Mesothelial cell of epicardium (in vitro differentiated cells): Measurements from ENCODE around the gene PPIF. TPM values are rescaled to one million over a fixed set of nuclear protein-coding genes. Genes with fewer than 3 reads are reported as not detected.

Source experiments
- DNase-seq, 2 experiments: peaks; one replicate each; pipeline ENCODE4 v3.0.0; 2021; ENCODE audit warnings: low spot score in 2 of 2; ENCODE audit not compliant: unreplicated experiment in 2 of 2
- H3K27ac Mint-ChIP-seq: 2 replicates; pipeline ENCODE4 v1.8.0; 2021; ENCODE audit warnings: mixed read lengths
- H3K27me3 Mint-ChIP-seq: 2 replicates; pipeline ENCODE4 v1.8.0; 2021; ENCODE audit warnings: low read depth, mixed read lengths
- H3K36me3 Mint-ChIP-seq: 2 replicates; pipeline ENCODE4 v1.8.0; 2021; ENCODE audit warnings: mixed read lengths
- H3K4me1 Mint-ChIP-seq: 2 replicates; pipeline ENCODE4 v1.8.0; 2021; ENCODE audit warnings: mixed read lengths
- H3K4me3 Mint-ChIP-seq: 2 replicates; pipeline ENCODE4 v1.8.0; 2021; ENCODE audit warnings: mild to moderate bottlenecking, moderate library complexity, mixed read lengths
- H3K9me3 Mint-ChIP-seq: 2 replicates; pipeline ENCODE4 v1.8.0; 2021; ENCODE audit warnings: mixed read lengths
- total RNA-seq: library from RNA; stranded (reverse); gene quantifications from 3 replicates; pipeline ENCODE4 v1.2.1, GENCODE V29; 2021
- TF ChIP-seq, protein P1 (sequence below): fragments of 200-600 bp; sonication (generic); IDR thresholded peaks from one replicate; pipeline ENCODE4 v1.5.0; 2021; ENCODE audit warnings: antibody characterized with exemption; ENCODE audit not compliant: unreplicated experiment

The PPIF gene
- total RNA-seq, 1 donor from 2014 or later: 35.1 TPM

DNA sequence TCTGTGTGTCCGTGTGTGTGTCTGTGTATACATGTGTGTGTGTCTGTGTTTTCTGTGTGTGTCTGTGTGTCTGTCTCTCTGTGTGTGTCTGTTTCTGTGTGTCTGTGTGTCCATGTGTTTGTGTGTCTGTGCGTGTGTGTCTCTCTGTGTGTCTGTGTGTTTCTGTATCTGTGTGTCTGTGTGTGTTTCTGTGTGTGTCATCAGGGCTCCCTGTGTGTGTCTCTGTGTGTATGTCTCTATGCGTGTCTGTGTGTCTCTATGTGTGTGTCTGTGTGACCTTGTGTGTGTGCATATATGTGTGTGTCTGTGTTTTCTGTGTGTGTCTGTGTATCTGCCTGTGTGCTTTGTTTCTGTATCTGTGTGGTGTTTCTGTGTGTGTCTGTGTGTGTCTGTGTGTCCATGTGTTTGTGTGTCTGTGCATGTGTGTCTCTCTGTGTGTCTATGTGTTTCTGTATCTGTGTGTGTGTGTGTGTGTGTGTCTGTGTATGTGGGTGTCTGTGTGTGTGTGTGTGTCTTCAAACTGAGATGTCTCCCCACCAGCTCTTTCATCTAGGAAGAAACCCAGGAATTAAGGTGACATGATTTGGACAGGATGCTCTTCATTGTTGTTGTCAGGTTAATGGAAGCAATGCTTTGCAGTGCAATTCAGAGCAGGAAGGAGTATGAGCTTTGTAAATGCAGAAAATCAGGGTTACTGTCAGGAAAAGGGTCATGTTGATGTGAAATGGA is 20.7 kb upstream of the PPIF start:
- Mint-ChIP-seq H3K9me3 (no peaks in the 10 kb centered on the region), H3K4me1 (peaks cover 12% of the 10 kb centered on the region), H3K27ac (no peak overlapping the region), H3K4me3 (no peak overlapping the region), H3K27me3 (no peaks in the 10 kb centered on the region), H3K36me3 (no peaks in the 10 kb centered on the region)
- TF ChIP-seq, protein P1, sequence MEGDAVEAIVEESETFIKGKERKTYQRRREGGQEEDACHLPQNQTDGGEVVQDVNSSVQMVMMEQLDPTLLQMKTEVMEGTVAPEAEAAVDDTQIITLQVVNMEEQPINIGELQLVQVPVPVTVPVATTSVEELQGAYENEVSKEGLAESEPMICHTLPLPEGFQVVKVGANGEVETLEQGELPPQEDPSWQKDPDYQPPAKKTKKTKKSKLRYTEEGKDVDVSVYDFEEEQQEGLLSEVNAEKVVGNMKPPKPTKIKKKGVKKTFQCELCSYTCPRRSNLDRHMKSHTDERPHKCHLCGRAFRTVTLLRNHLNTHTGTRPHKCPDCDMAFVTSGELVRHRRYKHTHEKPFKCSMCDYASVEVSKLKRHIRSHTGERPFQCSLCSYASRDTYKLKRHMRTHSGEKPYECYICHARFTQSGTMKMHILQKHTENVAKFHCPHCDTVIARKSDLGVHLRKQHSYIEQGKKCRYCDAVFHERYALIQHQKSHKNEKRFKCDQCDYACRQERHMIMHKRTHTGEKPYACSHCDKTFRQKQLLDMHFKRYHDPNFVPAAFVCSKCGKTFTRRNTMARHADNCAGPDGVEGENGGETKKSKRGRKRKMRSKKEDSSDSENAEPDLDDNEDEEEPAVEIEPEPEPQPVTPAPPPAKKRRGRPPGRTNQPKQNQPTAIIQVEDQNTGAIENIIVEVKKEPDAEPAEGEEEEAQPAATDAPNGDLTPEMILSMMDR: no peak
- DNase-seq: no peak

DNA sequence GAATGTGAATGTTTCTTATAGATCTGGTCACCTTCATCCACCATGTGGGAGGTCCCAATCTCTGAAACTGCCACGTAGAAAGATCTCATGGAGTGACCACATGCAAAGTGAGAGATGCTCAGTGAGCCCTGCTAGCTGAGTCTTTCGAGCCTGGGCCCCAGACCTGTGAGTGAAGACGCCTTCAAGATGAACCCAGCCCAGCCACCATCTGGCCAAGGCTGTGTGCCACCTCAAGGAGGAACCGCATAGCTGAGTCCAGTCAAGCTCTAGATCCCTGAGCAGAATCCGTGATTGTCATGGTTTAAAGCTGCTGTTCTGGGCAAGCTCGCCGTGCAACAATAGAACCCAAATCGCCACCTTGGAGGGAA is 20.2 kb upstream of the PPIF start:
- peaks cover 12% of the 10 kb centered on the region for H3K4me1 Mint-ChIP-seq
- H3K4me3 Mint-ChIP-seq: no peak overlapping the region
- no peaks in the 10 kb centered on the region for H3K27me3 Mint-ChIP-seq
- H3K27ac Mint-ChIP-seq: no peak overlapping the region
- TF ChIP-seq, protein P1: no peak
- peaks cover 3% of the 10 kb centered on the region for H3K9me3 Mint-ChIP-seq
- no peaks in the 10 kb centered on the region for H3K36me3 Mint-ChIP-seq
- DNase-seq: no peak

DNA sequence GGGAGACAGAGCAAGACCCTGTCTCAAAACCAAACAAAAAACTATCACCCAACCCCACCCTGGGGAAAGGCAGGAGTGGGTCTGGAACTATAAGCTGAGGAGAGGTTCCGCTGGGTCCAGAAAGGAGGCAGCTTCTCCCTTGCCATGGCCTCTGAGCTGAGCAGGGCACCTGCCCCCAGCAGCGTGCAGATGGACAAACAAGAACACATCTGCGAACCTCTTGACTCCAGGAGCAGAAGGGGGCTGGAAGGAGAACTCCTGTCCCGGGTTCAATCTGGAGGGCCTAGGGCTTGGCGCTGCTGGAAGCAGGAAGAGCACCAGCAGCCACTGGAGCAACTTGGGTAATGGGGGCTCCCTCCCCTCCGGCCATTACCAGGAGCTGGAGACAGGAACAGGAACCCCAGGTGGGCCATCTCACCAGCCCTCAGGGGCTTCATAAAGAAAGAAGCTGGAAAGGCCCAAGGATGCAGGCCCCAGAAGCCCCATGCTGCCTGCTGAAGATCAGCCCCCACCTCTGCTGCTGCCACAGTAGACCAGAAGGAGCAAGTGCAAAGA is 19.0 kb upstream of the PPIF start:
- Mint-ChIP-seq H3K4me1 (peaks cover 4% of the 10 kb centered on the region), H3K27ac (no peak overlapping the region), H3K27me3 (no peaks in the 10 kb centered on the region), H3K4me3 (no peak overlapping the region), H3K36me3 (no peaks in the 10 kb centered on the region), H3K9me3 (peaks cover 4% of the 10 kb centered on the region)
- TF ChIP-seq, protein P1: no peak
- DNase-seq: no peak

DNA sequence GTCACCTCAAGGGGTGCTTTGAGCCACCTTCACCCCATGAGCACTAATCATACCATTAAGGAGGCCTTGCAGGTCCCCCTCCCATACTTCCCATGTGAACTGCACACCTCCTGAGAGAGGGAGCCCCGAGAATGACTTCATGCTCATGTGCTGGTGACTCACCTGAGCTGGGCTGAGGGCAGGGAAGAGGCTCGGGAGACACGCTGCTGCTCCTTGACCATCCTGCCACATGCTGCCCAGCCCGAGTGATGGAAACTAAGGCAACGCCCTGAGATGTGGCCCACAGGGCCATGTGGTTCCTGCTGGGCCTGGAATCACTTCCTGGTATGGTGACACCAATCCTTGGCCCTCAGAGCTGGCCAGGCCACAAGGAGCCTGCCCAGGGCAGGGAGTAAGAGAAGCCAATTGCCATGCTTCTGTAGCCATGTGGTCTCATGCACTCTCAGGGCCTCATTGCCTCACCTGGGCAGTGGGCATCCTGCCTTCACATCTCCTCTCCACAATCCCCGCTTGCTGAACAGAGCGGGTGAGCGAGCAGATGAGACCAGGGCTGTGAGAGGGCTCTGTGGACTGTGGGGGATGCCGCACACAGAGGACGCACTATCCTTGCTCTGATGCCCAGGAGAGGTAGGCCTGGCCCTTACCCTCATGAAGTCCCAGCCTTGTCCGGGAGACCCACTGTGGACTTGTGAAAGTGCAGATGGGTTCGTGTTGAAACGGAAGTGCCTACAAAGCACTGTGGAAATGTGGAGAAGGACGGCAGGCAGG is 18.3 kb upstream of the PPIF start:
- H3K9me3 Mint-ChIP-seq: peaks cover 4% of the 10 kb centered on the region
- H3K36me3 Mint-ChIP-seq: no peaks in the 10 kb centered on the region

DNA sequence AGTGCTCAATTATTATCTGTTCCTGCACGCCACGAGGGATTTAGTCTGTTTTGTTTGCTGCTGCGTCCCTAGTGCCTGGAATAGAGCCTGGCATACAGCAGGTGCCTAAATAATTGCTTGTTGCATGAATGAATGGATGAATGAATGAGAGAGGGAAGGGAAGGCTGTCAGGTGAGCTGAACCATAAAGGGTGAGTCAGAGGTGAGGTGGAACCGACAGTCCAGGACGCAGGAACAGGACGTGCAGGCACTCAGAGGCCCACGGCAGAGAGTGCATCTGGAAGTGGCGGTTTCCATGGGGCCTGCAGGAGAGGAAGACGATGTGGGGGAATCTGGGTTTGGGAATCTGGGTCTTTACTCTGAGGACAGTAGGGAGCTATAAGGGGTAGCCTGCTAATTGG is 17.7 kb upstream of the PPIF start:
- DNase-seq: no peak
- no peaks in the 10 kb centered on the region for H3K4me1 Mint-ChIP-seq
- TF ChIP-seq, protein P1: no peak
- H3K9me3 Mint-ChIP-seq: peaks cover 4% of the 10 kb centered on the region
- no peaks in the 10 kb centered on the region for H3K36me3 Mint-ChIP-seq
- no peaks in the 10 kb centered on the region for H3K27me3 Mint-ChIP-seq
- H3K27ac Mint-ChIP-seq: no peak overlapping the region
- H3K4me3 Mint-ChIP-seq: no peak overlapping the region

More for the DNA sequence above, 18.3 kb upstream of the PPIF start:
- no peak for DNase-seq
- H3K27ac Mint-ChIP-seq: no peak overlapping the region
- H3K4me1 Mint-ChIP-seq: no peaks in the 10 kb centered on the region
- H3K4me3 Mint-ChIP-seq: no peak overlapping the region
- no peaks in the 10 kb centered on the region for H3K27me3 Mint-ChIP-seq
- TF ChIP-seq, protein P1: no peak
